NT2/D1 (cell line): ENCODE results near the gene LIN7A.

Experiments used
- DNase-seq: peaks from one replicate; pipeline ENCODE4 v3.0.0-alpha.2; 2011; ENCODE audit warnings: low read depth, low spot score
- H3K27me3 ChIP-seq: 2 replicates; pipeline ENCODE4 v1.6.0; 2011; ENCODE audit warnings: mild to moderate bottlenecking; ENCODE audit not compliant: insufficient read length, insufficient read depth
- H3K36me3 ChIP-seq: 2 replicates; pipeline ENCODE4 v1.6.1; 2011; ENCODE audit warnings: mild to moderate bottlenecking, low read length, mixed read lengths; ENCODE audit not compliant: insufficient read depth, insufficient read length
- H3K4me1 ChIP-seq: 2 replicates; pipeline ENCODE4 v1.5.1; 2011; ENCODE audit not compliant: insufficient read depth, insufficient read length
- H3K4me3 ChIP-seq: 2 replicates; pipeline ENCODE4 v1.5.1; 2011; ENCODE audit warnings: low read depth; ENCODE audit not compliant: insufficient read length
- H3K9ac ChIP-seq: 2 replicates; pipeline ENCODE4 v1.6.0; 2011; ENCODE audit warnings: low read depth; ENCODE audit not compliant: insufficient read length
- H3K9me3 ChIP-seq: 2 replicates; pipeline ENCODE4 v1.5.1; 2011; ENCODE audit warnings: mild to moderate bottlenecking, low read length; ENCODE audit not compliant: insufficient read depth
- SUZ12 ChIP-seq: IDR thresholded peaks from 2 replicates; pipeline ENCODE4 v1.6.1; 2011; ENCODE audit not compliant: insufficient read length, insufficient read depth; ENCODE audit errors: extremely low read depth
- YY1 ChIP-seq: IDR thresholded peaks from 2 replicates; pipeline ENCODE4 v1.6.1; 2011; ENCODE audit not compliant: insufficient read length, insufficient read depth
- ZNF274 ChIP-seq: IDR thresholded peaks from 2 replicates; pipeline ENCODE4 v1.6.1; 2011; ENCODE audit warnings: mild to moderate bottlenecking, low read depth, low read length

LIN7A gene

GRCh38 chr12:80776706-80777105, 161.0 kb downstream of the LIN7A start:
- Histone ChIP-seq H3K9ac (no peak overlapping the region), H3K36me3 (no peaks in the 10 kb centered on the region), H3K4me3 (no peak overlapping the region), H3K27me3 (no peaks in the 10 kb centered on the region), H3K4me1 (no peaks in the 10 kb centered on the region), H3K9me3 (peaks cover 18% of the 10 kb centered on the region)
- DNase-seq = no peak
- TF ChIP-seq YY1 (no peak), ZNF274 (no peak), SUZ12 (no peak)

DNA sequence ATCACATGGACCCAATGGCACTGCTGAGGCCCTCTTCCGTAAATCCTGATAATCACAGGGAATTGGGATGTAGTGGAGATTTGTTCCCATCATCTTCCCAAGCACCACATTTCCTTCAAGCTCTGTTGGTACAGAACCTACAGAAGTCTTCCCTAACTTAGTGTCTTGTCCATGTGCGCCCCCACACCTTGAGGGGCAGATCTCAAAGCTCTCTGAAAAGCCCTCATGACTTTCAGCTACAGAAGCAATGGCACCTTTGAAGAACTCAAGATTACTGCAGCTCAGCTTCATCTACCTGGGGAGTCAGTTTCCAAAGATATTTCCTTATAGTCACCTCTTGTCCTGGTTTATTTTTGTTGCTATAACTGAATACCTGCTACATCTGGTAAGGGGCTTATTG, 166.8 kb downstream of the LIN7A start:
- H3K9me3 ChIP-seq = no peaks in the 10 kb centered on the region
- H3K4me3 ChIP-seq = no peak overlapping the region
- H3K9ac ChIP-seq = no peak overlapping the region
- DNase-seq = no peak
- no peaks in the 10 kb centered on the region for H3K36me3 ChIP-seq
- no peaks in the 10 kb centered on the region for H3K27me3 ChIP-seq
- TF ChIP-seq ZNF274 (no peak), YY1 (no peak), SUZ12 (no peak)
- H3K4me1 ChIP-seq = no peaks in the 10 kb centered on the region

- Histone ChIP-seq H3K9me3 (no peaks in the 10 kb centered on the region), H3K9ac (no peak overlapping the region), H3K4me1 (no peaks in the 10 kb centered on the region), H3K4me3 (no peak overlapping the region), H3K36me3 (no peaks in the 10 kb centered on the region), H3K27me3 (no peaks in the 10 kb centered on the region)
- TF ChIP-seq ZNF274 (no peak), SUZ12 (no peak), YY1 (no peak)
- no peak for DNase-seq
Measured at GRCh38 chr12:80769553-80770140, 168.1 kb downstream of the LIN7A start.

DNA sequence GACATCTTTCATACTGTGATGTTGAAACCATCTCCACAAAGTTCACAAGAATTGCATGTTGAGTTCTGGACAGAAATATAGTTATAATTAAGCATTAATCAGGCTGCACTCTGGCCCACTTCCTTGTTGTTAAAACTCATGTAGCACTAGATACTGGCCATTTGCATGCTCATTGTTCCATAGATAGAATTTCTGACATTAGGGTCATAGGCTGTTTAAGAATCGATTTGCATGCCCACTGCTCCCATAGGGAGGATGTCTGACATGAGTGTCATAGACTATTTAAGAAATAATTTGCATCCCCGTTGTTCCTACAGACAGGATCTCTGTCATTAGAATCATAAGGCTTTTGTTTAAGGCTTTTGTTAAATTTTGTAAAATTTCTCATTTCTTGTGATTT, 170.8 kb downstream of the LIN7A start:
- no peaks in the 10 kb centered on the region for H3K4me1 ChIP-seq
- no peaks in the 10 kb centered on the region for H3K27me3 ChIP-seq
- DNase-seq = no peak
- H3K36me3 ChIP-seq = no peaks in the 10 kb centered on the region
- TF ChIP-seq SUZ12 = no peak
- TF ChIP-seq ZNF274 = no peak
- no peak for TF ChIP-seq YY1
- no peaks in the 10 kb centered on the region for H3K9me3 ChIP-seq
- no peak overlapping the region for H3K4me3 ChIP-seq
- H3K9ac ChIP-seq = no peak overlapping the region

DNA sequence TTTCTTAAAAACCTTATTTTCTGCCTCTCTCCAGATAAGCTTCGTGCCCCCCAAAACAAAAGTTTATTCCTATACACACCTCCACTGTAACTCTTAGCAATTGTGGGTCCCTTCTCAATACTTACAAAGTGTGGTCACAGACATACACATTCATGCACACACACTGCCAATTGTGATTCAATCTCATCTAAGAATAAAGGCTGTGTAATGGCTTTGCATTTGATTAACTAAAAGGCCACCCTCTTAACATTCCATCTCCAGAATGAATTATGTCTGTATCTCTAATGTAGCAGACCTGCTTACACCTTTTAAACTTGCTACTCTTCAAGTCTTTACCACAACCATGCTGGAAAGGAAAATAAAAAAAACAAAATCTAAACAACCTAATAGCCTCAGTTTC, 171.5 kb downstream of the LIN7A start:
- no peaks in the 10 kb centered on the region for H3K4me1 ChIP-seq
- no peaks in the 10 kb centered on the region for H3K9me3 ChIP-seq
- no peak for DNase-seq
- no peak overlapping the region for H3K9ac ChIP-seq
- TF ChIP-seq YY1 = no peak
- TF ChIP-seq ZNF274 = no peak
- TF ChIP-seq SUZ12 = no peak
- no peaks in the 10 kb centered on the region for H3K36me3 ChIP-seq
- H3K27me3 ChIP-seq = no peaks in the 10 kb centered on the region
- H3K4me3 ChIP-seq = no peak overlapping the region

DNA sequence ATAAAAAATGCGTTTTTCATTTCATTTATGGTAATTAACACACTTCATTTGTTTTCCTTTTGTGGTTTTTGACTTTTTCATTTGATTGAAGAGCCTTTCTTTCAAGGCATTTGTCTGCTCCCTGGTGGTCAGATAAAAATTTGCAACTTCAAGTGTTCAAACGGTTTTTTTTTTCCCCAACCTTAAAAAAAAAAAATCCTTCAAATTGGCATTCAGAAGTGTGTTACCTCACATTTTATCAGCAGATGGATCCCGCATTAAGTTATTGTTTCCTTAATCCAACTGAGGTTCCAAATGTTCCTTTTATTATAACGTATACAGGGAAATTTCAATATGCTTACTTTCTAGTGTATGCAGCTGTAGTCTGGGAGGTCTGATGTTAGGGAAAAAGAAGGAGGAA, 173.9 kb downstream of the LIN7A start:
- no peak for TF ChIP-seq SUZ12
- TF ChIP-seq ZNF274 = no peak
- no peak for TF ChIP-seq YY1
- Histone ChIP-seq H3K27me3 (no peaks in the 10 kb centered on the region), H3K9me3 (no peaks in the 10 kb centered on the region), H3K36me3 (no peaks in the 10 kb centered on the region), H3K9ac (no peak overlapping the region), H3K4me3 (no peak overlapping the region), H3K4me1 (no peaks in the 10 kb centered on the region)
- peak; percentile 55 for DNase-seq

DNA sequence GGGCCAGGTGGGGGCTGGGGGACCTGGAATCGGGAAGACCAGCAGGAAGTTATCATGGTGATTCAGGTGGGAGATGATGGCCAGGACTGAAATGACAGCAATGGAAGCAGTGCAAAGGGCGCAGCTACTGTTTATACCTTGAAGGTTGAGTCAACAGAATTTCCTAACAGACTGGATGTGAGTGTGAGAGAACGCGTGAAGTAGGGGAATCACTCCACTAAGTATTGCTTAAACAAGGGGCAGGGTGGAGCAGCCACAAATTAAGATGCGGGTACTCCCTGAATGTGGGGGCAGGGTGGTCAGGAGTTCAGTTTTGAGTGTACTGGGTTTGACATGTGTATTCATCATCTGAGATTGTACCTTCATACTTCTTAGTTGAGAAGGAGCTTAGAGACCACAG, 175.9 kb downstream of the LIN7A start:
- no peaks in the 10 kb centered on the region for H3K36me3 ChIP-seq
- no peaks in the 10 kb centered on the region for H3K4me1 ChIP-seq
- no peak for DNase-seq
- H3K4me3 ChIP-seq = no peak overlapping the region
- no peaks in the 10 kb centered on the region for H3K27me3 ChIP-seq
- no peaks in the 10 kb centered on the region for H3K9me3 ChIP-seq
- TF ChIP-seq SUZ12 (no peak), ZNF274 (no peak)
- H3K9ac ChIP-seq = no peak overlapping the region
